GM19035 (cell line): ENCODE measurements around the gene FGD5.

ENCODE experiments used
- ATAC-seq: cut with Tn5 transposase; IDR thresholded peaks from one replicate; pipeline ENCODE4 v1.9.1; 2021; ENCODE audit not compliant: unreplicated experiment

The FGD5 gene

DNA sequence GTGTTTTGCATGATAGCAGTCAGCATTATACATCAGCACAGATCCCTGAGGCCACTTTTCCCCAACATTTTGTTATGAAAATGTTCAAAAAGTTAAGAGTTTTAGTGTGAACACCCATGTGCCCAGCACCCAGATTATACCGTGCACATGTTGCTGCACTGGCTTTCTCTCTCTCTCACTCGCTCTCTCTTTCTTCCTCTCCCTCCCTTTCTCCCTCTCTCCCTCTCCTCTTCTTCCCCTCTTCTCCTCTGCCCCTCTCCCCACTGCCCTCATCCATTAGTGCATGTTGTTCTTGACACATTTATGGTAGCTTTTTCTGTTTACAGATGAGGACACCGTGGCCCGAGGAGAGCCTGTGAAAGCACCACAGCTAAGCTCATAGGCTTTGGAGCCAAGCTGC lies 7.3 kb downstream of the FGD5 start:
- no peak for ATAC-seq

DNA sequence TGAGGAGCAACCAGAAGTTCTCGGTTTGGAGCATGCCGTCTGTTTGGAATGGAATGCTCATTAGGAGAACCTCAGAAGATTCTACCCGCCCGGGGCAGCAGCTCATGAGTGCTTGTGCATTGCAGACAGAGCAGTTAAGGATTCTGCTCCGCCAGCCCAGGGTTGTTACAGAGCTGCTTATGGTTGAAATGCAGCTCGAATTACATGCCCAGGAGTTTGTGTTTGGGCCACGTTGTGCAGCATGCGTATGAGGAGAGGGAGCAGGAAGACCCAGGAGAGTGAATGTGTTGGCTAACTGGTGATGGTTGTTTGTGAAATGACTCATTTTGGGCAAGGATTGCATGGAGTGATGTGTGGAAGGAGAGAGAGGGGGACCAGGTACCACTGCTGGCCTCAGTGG lies 9.0 kb downstream of the FGD5 start:
- no peak for ATAC-seq

GRCh38 chr3:14829811-14830210 lies 11.0 kb downstream of the FGD5 start:
- no peak for ATAC-seq

- no peak for ATAC-seq
These were observed 13.2 kb downstream of the FGD5 start for GRCh38 chr3:14831916-14832450.

DNA sequence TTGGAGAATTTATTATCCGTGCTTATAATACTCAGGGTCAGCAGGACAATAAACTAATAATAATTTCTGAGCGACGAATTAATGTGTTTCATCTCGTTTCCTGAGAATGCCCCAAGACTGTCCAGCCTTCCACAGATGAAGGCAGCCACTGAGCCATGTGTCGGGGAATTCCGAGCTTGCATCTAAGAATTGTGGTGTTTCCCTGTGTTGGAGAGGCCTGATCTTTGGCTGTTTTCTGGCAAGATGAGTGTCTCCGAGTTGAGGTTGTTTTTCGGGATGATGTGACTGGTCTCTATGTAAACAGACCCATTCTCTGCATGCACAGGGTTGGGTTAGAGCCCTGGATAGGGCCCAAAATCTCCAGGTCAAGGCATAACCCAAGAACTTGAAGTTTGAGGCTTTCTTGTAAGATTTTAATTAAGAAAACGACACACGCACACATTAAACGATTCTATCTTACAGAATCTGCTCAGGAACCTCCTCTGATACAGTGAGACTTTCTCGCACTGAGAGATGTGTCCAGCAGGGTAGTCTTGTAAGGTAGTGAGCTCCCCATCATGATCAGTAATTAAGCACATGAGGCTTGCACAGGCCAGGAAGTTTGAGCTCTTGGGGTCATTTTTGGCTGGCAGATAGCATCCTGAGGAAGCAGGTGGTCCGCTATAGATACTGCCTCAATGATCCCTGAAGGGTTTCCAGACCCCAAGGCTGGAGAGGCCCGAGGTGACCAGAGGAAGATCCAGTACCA lies 14.4 kb downstream of the FGD5 start:
- ATAC-seq, result no peak

DNA sequence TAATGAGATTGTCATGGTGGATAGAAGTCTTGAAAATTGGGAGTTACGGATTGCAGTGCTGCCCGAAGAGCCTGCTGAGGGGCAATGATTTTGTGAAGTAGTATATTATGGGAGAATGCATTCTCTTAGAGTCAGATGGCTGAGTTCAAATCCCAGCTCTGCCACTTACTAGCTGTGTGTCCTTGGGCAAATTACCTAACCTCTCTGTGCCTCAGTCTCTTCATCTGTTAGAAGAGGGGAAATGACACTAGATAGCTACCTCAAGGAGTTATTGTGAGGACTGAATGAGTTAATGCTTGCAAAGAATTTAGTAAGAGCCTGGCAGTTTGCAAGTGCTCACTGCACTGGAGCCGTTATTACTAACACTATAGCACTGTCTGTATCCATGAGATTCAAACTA lies 15.4 kb downstream of the FGD5 start:
- no peak for ATAC-seq

DNA sequence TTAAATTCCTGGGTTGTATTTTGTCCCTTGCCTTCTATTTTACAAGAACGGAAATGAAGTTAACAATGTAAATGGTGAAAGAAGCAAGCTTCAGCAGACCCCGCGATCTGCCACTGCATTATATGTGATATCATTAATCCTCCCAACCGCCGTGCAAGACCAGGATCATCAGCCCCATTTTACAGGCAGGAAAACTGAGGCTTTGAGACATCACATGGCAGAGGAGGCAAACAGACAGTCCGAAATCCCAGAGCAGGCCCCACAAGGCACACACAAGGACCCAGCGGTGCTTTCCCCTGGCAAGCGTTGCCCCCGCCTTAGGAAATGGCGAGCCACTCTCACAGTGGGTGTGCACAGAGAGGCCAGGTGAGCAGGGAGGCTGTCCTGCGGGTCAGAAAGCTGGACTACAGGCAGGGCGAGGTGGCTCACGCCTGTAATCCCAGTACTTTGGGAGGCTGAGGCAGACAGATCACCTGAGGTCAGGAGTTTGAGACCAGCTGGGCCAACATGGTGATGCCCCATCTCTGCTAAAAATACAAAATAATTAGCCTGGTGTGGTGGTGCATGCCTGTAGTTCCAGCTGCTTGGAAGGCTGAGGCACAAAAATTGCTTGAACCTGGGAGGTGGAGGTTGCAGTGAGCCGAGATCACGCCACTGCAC lies 16.2 kb downstream of the FGD5 start:
- no peak for ATAC-seq

- ATAC-seq, result no peak
These were observed 17.3 kb downstream of the FGD5 start for GRCh38 chr3:14836049-14836468.

GRCh38 chr3:14837186-14837877 lies 18.6 kb downstream of the FGD5 start:
- ATAC-seq, result no peak

GRCh38 chr3:14837878-14838258 lies 19.1 kb downstream of the FGD5 start:
- ATAC-seq, result no peak

DNA sequence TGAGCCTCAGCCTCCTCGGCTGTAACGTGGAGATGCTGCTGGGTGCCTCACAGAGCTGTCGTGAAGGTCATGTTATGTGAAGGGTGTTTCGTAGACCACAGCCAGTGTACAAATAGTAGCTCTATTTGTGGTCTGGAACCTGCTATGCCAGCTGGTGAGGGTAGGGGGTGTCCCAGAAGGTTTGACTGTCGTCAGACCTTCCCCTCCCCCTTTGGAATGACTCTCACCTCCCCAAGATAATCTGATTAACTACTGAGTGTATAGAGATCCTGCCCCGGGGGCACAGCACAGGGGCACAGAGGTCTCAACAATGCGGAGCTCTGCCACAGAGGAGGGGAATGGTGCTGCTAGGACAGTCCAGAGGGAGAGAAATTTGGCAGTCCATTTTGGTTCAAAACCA lies 20.5 kb downstream of the FGD5 start:
- no peak for ATAC-seq

DNA sequence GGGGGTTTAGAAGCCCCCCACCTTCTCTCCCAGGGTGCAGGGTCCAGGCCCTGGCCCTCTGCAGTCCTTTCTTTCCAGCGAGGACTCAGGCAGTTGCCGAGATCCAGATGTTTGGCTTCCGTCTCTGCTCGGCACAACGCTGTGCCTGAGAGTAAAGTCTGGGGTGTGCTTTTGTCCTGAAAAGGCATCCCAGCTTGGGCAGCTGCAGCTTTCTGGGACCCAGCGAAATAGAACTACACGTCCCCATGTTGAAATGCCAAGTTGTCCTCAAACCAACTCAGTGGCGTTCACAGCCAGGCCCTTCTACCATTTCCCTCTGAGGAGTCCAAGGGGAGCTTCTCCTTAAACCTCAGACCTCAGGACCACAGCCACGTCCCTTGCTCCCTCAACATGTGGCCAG lies 23.1 kb downstream of the FGD5 start:
- no peak for ATAC-seq

DNA sequence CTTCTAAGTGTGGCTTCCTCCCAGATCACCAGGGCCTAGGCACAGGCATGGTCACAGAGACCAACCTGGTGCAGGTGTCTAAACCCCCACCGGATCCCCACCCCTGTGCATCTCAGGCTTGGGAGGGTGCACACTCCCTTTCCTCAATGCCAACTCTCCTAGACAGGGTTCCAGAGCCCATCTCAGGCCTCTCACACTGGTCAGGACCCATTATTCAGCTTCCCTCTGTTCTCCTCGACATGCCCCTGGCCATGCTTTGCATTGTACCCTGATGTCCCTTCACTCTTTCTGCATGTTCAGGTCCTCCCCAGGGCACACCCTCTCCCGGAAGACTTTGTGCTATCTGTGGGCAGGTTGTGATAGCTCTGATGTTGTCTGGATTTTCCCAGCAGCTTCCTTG lies 23.5 kb downstream of the FGD5 start:
- ATAC-seq, result no peak

DNA sequence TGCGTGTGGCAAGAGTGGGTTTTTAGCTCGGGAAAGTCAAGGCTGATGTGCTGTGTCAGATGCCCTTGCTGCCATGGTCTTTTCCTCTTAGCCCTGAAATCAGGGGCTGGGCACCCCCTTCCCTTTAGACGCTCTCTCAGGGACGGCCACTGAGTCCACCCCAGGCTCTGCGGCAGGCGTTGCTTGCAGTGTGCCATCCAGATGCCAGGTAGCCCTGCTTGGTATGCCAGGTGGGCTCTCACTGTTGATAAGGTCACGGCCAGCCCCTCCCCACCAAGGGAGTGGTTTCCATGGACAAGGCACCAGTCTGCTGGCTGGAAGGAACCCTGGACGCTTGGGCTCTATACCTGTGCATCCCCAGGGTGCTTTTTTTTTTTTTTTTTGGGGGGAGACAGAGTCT lies 24.6 kb downstream of the FGD5 start:
- no peak for ATAC-seq

GRCh38 chr3:14844386-14845170 lies 25.8 kb downstream of the FGD5 start:
- no peak for ATAC-seq

- no peak for ATAC-seq
These were observed 26.4 kb downstream of the FGD5 start for GRCh38 chr3:14845180-14845579.

DNA sequence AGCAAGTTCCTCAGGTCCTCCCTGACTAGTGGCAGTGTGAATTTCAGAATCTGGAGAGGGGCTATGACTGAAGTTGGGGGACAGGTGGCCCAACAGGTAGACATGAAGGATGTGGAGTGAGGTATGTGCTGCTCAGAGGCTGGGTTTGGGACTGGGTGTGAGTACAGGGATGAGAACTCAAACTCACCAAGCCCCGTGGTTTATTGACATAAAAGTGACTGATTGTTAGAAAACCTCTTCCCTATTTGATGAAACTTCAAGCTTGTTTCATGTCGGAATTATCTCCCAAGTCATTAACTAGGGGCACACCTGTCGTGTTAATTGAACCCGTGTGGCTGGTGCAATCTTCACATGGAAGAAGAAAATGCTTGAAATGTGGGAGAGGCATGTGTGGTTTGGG lies 27.1 kb downstream of the FGD5 start:
- ATAC-seq, result no peak

DNA sequence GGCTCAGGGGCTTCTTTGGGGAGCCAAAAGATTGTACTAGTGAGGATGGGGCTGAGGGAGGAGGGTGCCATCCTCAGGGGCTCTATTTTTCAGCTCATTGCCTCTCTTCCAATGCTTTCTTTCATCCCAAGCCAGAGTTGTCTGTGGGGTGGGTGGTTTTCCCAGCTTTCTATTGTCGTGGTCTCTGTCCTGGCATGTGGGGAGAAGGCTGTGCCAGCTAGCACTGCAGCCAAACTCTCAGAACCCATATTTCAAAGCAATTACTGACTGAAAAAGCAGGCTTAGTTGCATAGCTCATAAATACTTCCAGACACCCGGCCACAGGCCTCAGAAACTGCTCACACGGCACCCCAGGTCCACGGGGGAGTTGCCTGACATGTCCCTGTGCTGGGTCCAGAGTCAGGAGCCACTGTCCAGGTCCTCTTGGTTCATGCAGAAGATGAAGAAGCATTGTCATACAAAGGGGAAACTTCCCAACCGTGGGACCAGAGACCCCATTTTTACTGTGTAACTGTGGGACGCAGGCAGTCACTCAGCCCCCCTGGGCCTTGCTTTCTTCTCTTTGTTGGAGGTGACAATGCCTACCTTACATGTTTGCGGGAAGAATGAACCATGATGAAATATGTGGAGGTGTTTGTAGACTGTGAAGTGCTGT lies 27.6 kb downstream of the FGD5 start:
- ATAC-seq, result no peak

DNA sequence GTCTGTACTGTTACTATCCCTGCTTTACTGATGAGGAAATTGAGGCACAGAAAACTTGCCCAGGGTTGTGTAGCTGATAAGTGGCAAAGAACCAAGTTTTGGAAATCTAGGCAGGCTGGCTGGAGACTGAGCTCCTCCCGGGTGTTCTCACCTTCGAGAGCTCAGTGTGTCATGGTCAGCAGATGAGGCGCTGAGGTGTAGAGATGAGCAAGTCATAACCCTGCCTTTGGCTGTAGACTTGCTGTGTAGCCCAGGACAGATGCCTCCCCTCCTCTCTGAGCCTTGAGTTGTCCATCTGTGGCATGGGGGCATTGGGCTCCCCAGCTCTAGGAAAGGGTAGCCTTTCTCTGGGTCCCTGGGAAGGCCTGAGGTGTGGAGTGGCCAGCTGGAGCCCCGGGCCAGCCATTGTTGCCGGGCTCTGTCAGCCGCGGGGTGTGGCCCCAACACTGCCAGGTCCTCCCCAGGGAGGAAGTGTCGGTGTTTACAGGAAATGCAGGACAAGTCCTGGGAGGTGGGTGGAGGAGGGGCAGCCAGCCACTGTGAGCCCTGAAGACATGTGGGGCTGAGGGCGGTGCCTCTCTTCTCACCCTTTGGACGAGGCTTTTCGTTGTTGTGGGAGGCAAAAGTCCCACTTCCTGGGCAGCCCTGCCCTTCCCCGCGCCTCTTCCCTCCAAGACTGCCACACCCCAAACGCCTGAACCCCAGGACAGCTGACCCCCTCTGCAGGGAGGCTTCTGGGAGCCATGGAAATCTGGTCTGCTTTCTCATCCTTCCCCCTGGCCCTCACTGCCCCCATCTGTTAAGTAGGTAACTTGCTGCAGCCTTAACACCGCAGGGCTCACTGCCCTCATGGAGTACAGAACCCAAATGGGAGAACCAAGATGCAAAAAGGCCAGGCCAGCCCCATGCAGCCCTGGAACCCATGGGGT lies 29.1 kb downstream of the FGD5 start:
- ATAC-seq, result peak; percentile 77

DNA sequence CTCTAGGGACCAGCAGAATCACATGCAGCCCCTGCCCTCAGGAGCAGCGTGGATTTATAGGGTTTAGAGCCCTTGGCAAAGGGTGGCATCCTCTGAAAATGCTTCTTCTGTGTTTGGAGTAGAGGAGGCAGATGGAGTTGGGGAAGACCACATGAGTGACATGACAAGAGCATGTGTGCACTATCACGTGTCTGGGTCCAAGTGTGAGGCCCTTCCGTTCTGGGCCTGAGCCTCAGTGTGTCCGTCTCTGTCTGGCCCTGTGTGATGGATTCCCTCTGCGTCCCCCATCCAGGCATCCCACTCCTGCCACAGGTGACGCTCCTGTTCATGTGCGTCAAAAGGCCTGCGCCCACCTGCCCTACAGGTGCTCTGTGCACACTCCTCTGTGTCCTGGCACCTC lies 30.1 kb downstream of the FGD5 start:
- ATAC-seq, result no peak
